HFF-Myc (cell line): ENCODE results near the gene LSR.

Source experiments
- DNase-seq: peaks from one replicate; pipeline ENCODE4 v3.0.0-alpha.2; 2011; ENCODE audit warnings: low read depth; ENCODE audit errors: extremely low read depth
- H3K4me3 ChIP-seq: replicated peaks from 2 replicates; pipeline ENCODE4 v1.5.1; 2011; ENCODE audit warnings: low read depth, mild to moderate bottlenecking, control low read depth, low read length
- TF ChIP-seq, protein P1 (sequence below): IDR thresholded peaks from 2 replicates; pipeline ENCODE4 v1.5.1; 2012; ENCODE audit warnings: mild to moderate bottlenecking, low read depth, low read length, control low read depth; ENCODE audit errors: missing control alignments

Gene LSR

DNA sequence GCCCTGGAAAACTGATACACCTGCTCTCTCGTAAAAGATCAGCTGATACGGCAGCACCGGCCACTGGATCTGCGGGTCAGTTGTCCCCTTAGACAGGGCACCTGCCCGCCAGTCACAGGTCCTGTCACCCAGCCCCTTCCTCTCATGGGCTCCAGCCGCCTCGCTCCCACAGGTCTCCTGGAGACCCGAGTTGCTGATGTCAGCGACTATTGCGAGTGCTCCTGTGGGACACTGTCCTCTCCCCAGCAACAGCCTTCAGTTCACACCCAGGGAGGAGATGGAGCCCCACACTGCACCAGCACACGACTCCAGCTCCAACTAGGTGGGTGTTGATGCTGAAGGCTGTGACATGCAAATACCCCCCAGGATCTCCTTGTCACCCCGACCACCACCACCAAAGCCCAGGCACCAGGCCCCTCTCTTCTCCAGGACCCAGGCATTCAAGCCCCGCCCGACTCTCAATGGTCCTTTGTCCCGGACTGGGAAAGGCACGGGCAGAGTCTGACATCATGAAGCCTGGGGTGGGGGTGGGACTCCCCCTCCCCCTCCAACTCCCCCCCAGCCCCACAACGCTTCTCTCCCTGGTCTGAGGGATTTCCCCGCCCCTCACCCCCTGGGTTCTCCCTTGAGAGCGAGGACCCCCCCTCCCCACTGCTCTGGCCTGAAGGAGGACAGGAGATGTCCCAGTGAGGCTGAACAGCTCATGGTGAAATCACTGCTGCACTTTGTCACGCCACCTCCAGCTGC, 41.8 kb downstream of the LSR start:
- DNase-seq: no peak

DNA sequence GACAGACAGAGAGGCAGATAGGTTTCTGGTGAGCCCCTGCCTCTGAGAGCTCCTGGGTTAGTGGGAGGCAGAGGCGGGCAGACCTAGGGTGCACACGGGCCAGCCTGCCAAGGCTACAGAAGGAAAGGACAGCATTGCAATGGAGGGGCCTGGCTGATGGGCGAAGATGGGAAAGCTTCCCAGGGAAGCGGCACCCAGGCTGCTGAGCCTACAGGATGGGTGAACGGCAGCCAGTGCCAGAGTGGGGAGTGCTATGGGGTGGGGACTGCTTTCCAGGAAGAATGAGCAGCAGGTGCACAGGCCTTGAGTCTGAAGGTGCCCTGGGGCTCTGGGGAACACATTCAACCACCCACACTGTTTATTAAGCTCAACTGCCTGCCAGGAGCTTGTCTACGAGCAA, 42.5 kb downstream of the LSR start:
- no peak overlapping the region for H3K4me3 ChIP-seq
- no peak for DNase-seq
- TF ChIP-seq, protein P1, sequence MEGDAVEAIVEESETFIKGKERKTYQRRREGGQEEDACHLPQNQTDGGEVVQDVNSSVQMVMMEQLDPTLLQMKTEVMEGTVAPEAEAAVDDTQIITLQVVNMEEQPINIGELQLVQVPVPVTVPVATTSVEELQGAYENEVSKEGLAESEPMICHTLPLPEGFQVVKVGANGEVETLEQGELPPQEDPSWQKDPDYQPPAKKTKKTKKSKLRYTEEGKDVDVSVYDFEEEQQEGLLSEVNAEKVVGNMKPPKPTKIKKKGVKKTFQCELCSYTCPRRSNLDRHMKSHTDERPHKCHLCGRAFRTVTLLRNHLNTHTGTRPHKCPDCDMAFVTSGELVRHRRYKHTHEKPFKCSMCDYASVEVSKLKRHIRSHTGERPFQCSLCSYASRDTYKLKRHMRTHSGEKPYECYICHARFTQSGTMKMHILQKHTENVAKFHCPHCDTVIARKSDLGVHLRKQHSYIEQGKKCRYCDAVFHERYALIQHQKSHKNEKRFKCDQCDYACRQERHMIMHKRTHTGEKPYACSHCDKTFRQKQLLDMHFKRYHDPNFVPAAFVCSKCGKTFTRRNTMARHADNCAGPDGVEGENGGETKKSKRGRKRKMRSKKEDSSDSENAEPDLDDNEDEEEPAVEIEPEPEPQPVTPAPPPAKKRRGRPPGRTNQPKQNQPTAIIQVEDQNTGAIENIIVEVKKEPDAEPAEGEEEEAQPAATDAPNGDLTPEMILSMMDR: no peak

More for the DNA sequence above, 41.8 kb downstream of the LSR start:
- TF ChIP-seq, protein P1: no peak
- H3K4me3 ChIP-seq: no peak overlapping the region

DNA sequence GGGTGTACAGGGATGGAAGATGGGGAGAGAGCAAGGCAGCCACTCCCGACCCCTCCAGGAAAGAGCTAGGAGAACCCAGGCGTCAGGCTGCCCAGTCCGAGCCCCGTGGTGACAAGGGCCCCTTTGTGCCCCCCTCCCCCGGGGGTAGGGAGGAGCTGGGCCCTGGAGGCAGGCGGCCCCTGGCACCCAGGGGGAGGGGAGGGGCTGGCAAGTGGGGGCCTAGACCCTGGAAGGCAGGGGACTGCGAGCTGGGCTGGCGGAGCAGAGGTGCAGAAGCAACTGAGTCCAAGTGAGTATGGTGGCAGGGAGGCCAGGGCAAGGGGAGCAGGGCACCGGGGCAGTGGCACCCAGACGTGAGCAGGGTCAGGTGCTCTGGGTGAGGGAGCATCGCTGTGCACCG, 43.1 kb downstream of the LSR start, which contains the start of gene MAG:
Gene MAG, plus strand, starts transcription at position 246 of the 400 bp plus-strand sequence. CDS start 3,248 bp downstream, outside the sequence.
- DNase-seq: no peak
- H3K4me3 ChIP-seq: no peak within 1 kb of the TSS
- TF ChIP-seq, protein P1: no peak

DNA sequence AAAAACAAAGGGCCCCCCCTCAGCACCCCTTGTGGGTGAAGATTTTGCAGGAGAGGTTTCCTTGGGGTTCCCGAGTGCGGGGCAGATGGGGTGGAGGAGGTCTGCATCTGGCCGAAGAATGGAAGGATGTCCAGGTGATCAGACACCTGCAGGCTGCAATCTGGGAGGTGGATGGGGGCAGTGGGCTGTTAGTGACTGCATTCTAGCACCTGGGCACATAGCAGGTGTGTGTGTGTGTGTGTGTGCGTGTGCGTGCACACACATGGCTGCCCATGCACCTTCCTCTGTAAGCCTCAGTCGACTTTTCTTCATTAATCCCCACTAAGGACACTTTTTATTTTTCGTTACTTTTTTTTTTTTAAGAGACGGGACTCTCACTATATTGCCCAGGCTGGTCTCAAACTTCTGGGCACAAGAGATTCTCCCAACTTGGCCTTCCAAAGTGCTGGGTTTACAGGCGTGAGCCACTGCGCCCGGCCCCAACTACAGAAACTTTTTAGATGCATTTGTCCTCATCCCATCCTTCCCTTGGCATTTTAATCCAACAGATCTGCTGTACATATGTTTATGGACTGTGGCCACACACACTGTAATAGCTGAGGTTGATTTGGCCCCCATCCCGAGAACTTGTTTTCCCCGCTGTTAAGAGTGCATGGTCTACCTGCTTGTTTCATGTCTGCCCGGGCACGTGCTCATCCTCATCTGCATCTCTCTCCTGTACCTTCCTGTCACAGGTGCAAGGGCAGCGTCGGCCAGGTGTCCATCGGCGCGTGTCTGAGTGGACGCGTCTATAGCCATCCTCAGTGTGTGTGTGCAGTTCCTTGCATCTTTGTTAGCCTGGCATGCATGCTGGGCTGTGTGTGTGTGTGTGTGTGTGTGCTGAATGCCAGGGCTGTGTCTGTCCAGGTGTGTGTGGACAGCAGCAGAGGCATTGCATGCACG, 43.9 kb downstream of the LSR start:
- no peak overlapping the region for H3K4me3 ChIP-seq
- no peak for DNase-seq
- TF ChIP-seq, protein P1: no peak

DNA sequence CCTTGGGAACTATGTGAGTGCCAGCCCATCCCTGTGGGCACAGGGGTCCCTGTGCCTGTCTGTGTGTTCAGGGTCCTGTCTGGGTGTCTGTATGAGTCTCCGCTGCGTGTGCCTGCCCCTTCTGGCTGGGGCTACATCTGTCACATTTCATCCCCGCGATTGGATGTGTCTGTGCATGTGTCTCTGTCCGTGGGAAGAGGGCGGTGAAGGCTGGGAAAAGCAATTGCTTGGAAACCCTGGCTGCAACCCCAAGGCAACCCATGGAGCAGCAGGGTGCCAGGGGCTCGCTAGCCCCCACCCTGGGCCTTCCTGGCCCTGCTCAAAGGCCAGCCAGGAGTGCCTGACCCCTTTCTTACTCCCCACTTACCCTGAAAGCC, 44.5 kb downstream of the LSR start:
- no peak overlapping the region for H3K4me3 ChIP-seq
- no peak for DNase-seq
- TF ChIP-seq, protein P1: no peak

DNA sequence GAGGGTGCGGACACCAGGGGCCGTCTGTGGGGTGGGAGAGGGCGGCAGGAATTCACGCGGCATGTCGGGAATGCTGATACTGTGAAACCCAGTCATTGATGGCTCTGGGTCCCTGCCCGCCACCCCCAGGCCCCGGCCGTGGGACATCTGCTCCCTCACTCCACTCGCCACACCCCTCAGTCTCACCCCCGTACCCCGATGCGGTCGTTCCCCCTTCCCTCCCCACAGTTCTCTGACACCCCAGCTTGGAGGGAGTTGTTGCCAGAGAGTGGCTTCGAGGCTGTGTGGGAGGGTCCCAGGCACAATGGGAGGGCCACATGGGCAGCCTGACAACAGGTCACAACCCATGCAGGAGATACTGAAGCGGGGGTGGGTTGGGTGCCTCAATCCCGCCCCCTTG, 45.0 kb downstream of the LSR start:
- DNase-seq: no peak
- no peak overlapping the region for H3K4me3 ChIP-seq
- TF ChIP-seq, protein P1: no peak
